ENCODE results near the gene PRKCG.

DNA sequence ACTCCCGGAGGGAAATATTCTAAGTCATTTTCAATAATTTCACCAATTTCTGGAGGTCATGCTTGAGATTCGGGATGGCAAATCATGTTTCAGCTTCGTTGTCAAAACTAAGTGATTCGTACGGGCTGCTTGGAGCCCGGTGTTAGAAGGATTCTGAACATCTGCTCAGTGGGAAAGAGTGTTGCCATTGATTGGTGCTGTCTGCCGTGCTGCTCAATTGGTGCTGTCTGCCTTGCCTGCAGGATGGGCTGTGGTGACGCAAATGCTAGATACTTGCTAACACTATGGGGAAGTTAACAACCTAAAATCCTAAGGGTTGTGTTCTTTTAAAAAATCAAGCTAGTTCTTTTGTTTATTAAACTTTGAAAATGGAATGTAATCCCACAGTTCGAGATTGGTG lies 63.4 kb downstream of the PRKCG start:
- TF ChIP-seq, protein P1, sequence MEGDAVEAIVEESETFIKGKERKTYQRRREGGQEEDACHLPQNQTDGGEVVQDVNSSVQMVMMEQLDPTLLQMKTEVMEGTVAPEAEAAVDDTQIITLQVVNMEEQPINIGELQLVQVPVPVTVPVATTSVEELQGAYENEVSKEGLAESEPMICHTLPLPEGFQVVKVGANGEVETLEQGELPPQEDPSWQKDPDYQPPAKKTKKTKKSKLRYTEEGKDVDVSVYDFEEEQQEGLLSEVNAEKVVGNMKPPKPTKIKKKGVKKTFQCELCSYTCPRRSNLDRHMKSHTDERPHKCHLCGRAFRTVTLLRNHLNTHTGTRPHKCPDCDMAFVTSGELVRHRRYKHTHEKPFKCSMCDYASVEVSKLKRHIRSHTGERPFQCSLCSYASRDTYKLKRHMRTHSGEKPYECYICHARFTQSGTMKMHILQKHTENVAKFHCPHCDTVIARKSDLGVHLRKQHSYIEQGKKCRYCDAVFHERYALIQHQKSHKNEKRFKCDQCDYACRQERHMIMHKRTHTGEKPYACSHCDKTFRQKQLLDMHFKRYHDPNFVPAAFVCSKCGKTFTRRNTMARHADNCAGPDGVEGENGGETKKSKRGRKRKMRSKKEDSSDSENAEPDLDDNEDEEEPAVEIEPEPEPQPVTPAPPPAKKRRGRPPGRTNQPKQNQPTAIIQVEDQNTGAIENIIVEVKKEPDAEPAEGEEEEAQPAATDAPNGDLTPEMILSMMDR (conservative IDR thresholded peaks at IDR 0.05; ENCODE audit: low read depth, low read length) = no peak
- TF ChIP-seq EZH2 (IDR thresholded peaks at IDR 0.05; ENCODE audit: borderline replicate concordance, low read depth, low read length, poor library complexity, severe bottlenecking) = no peak
